ENCODE data around the gene ANKDD1A. TPM values are rescaled to one million over a fixed set of nuclear protein-coding genes. Genes with fewer than 3 reads are reported as not detected.

Gene ANKDD1A
- total and polyA plus RNA-seq, 8 donors = 1.5 to 43.8 (median 5.2) TPM

DNA sequence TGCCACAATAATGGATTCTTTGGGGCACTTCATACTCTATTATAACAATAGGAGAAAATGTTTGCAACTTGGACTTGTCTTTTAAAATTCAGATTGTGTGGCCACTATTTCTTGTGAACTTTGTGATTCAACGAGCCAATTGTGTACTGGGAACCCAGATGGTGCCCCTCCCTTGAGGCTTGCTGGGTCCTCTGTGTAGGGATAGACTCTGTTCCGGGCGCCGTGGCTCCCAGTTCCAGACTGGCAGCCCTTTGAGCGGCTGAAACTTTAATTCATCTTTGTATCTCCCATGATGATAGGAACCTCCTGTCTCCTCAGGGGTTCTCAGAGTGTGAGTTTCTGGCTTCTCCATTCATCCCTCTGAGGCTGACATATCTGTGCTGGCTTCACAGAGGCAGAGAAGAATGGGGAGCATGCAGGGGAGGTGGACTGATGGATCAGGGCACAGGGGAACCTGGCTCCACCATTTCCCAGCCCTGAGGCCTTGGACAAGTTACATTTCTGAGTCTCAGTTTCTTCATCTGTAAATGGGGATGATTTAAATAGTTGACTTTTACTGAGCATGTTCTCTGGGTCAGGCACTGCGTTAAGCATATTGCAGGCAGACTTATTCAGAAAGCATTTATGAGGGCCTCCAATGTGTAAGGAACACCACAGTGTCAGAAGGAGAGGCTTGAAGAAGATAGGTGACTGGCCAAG is 15.2 kb upstream of the ANKDD1A start:
- peaks cover 8 to 9% (median 9%) of the 10 kb centered on the region in 4 donors for H3K9me3 ChIP-seq
- TF ChIP-seq POLR2A (IDR thresholded peaks at IDR 0.05) (no peak), EP300 (IDR thresholded peaks at IDR 0.05) (no peak), POLR2AphosphoS5 (IDR thresholded peaks at IDR 0.05) (no peak)
- TF ChIP-seq, protein P1, sequence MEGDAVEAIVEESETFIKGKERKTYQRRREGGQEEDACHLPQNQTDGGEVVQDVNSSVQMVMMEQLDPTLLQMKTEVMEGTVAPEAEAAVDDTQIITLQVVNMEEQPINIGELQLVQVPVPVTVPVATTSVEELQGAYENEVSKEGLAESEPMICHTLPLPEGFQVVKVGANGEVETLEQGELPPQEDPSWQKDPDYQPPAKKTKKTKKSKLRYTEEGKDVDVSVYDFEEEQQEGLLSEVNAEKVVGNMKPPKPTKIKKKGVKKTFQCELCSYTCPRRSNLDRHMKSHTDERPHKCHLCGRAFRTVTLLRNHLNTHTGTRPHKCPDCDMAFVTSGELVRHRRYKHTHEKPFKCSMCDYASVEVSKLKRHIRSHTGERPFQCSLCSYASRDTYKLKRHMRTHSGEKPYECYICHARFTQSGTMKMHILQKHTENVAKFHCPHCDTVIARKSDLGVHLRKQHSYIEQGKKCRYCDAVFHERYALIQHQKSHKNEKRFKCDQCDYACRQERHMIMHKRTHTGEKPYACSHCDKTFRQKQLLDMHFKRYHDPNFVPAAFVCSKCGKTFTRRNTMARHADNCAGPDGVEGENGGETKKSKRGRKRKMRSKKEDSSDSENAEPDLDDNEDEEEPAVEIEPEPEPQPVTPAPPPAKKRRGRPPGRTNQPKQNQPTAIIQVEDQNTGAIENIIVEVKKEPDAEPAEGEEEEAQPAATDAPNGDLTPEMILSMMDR (IDR thresholded peaks at IDR 0.05) = no peak
- intact Hi-C loops (cut with DNase I; ENCODE audit: low total_unique reads) = no loop called here
- no peak overlapping the region for H3K4me3 ChIP-seq
- no peak for DNase-seq
- peak overlapping the region; percentile 82 to 91 (median 85) for H3K27ac ChIP-seq
- no peaks in the 10 kb centered on the region for H3K36me3 ChIP-seq
- 83 to 89% (median 86%) methylated on average over 6 of the region's 6 CpGs for WGBS, 5 donors
- H3K27me3 ChIP-seq = no peaks in the 10 kb centered on the region
- H3K4me1 ChIP-seq = peaks cover 43 to 70% (median 54%) of the 10 kb centered on the region in 4 donors

DNA sequence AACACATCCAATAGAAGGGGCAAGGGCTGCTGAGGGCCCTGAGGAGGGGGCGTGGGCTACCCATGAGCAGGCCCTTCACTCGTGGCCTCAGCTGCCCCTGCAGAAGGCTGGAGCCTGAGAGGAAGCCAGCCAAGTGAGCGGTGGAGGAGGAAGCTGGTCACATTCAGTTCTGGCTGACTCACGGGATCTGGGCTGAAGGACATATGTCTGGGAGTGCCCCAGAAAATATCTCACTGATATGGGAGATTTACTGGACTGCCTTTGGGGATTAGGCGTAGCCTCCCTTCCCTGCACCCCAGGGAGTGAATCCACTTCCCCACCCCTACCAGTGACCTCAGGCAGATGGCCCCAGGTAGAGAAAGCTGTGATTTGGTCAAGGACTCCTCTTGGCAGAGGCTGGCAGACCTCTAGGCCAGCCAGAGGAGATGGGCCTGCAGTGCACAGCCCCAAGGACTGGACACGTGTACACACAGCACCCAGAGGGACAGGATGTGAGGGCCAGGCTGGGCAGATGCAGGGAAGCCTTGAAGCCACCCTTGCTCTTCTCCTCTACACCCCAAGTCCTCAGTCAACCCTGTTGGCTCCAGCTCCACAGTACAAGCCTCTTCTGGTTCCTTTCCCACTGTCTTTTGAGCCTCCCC is 14.2 kb upstream of the ANKDD1A start:
- peaks cover 43 to 66% (median 54%) of the 10 kb centered on the region in 4 donors for H3K4me1 ChIP-seq
- TF ChIP-seq, protein P1 (IDR thresholded peaks at IDR 0.05) = no peak
- TF ChIP-seq POLR2AphosphoS5 (IDR thresholded peaks at IDR 0.05) = peak in 2 of 3 donors; percentile 39 to 73
- H3K4me3 ChIP-seq = no peak overlapping the region
- WGBS, 5 donors = 24 to 38% (median 31%) methylated on average over 5 to 6 of the region's 6 CpGs
- H3K36me3 ChIP-seq = no peaks in the 10 kb centered on the region
- H3K9me3 ChIP-seq = peaks cover 10 to 12% (median 10%) of the 10 kb centered on the region in 4 donors
- no peaks in the 10 kb centered on the region for H3K27me3 ChIP-seq
- peak overlapping the region; percentile 82 to 91 (median 85) for H3K27ac ChIP-seq
- DNase-seq = peak; percentile 74 to 81
- intact Hi-C loops (cut with DNase I; ENCODE audit: low total_unique reads) = no loop called here

DNA sequence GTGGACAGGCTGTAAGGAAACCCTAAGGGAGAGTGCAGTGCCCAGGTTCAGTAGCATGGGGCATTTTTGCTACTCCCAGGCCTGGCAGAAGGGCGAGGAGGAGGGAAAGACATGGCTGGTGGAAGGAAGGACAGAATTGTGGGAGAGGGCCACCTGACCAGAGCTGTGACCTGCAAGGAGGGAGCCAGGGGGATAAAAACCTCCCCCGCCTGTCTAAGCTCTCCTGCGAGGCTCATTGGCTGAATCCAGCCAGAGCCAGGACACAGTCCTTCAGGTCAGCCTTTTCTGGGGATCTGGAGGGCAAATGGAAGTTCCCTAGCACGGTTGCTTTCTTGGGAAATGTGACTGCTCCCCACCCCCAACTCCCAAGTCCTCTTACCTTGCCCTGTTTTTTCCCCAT is 13.3 kb upstream of the ANKDD1A start:
- TF ChIP-seq, protein P1 (IDR thresholded peaks at IDR 0.05) = no peak
- no peak for TF ChIP-seq POLR2AphosphoS5 (IDR thresholded peaks at IDR 0.05)
- no peak for TF ChIP-seq EP300 (IDR thresholded peaks at IDR 0.05)
- TF ChIP-seq POLR2A (IDR thresholded peaks at IDR 0.05) = no peak
- peaks cover 42 to 57% (median 45%) of the 10 kb centered on the region in 4 donors for H3K4me1 ChIP-seq
- no peak overlapping the region for H3K4me3 ChIP-seq
- WGBS, 5 donors = 75 to 94% (median 90%) methylated on average over 4 of the region's 4 CpGs
- H3K27me3 ChIP-seq = no peaks in the 10 kb centered on the region
- intact Hi-C loops (cut with DNase I; ENCODE audit: low total_unique reads) = no loop called here
- DNase-seq = no peak
- peaks cover 10 to 12% (median 10%) of the 10 kb centered on the region in 4 donors for H3K9me3 ChIP-seq
- no peaks in the 10 kb centered on the region for H3K36me3 ChIP-seq
- peak overlapping the region; percentile 82 to 91 (median 85) for H3K27ac ChIP-seq

DNA sequence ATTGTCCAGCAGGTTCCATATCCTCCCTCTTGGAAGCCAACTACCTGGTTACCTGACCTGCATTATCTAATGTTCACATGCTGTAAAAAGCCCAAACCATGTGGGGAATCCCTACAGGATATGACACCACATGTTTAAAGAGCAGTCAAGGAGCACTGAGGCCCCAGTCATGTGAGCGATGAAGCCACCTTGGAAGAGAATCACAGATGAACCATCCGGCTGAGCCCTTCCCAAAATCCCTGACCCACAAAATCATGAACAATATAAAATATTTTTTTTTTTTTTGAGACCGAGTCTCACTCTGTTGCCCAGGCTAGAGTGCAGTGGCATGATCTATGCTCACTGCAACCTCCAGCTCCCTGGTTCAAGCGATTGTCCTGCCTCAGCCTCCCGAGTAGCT is 10.6 kb upstream of the ANKDD1A start:
- TF ChIP-seq EP300 (IDR thresholded peaks at IDR 0.05) = no peak
- TF ChIP-seq, protein P1 (IDR thresholded peaks at IDR 0.05) = no peak
- TF ChIP-seq POLR2A (IDR thresholded peaks at IDR 0.05) = no peak
- no peak for TF ChIP-seq POLR2AphosphoS5 (IDR thresholded peaks at IDR 0.05)
- intact Hi-C loops (cut with DNase I; ENCODE audit: low total_unique reads) = loop anchor here (10.0 kb wide), 1 partner anchor 46 kb away; no protein-coding TSS in a partner anchor
- H3K9me3 ChIP-seq = peaks cover 10 to 12% (median 10%) of the 10 kb centered on the region in 4 donors
- H3K4me1 ChIP-seq = peaks cover 19 to 39% (median 24%) of the 10 kb centered on the region in 4 donors
- H3K27ac ChIP-seq = no peak overlapping the region
- no peak overlapping the region for H3K4me3 ChIP-seq
- WGBS, 5 donors = 97 to 98% (median 97%) methylated on average over 5 of the region's 5 CpGs
- no peak for DNase-seq
- H3K27me3 ChIP-seq = no peaks in the 10 kb centered on the region
- H3K36me3 ChIP-seq = no peaks in the 10 kb centered on the region

Data from stomach (tissue), 9 donors.